AG10803 (cell line): Measurements from ENCODE around the gene IQSEC2.

Experiments
- DNase-seq: peaks from one replicate; pipeline ENCODE4 v3.0.0; 2010; ENCODE audit warnings: low read depth
- H3K4me3 ChIP-seq: 2 replicates; pipeline ENCODE4 v1.5.1; 2011; ENCODE audit warnings: mild to moderate bottlenecking, low read length, control low read depth
- CTCF ChIP-seq: conservative IDR thresholded peaks from 2 replicates; pipeline ENCODE4 v1.5.1; 2011; ENCODE audit warnings: mild to moderate bottlenecking, low read length, control low read depth, inconsistent platforms

The IQSEC2 gene

DNA sequence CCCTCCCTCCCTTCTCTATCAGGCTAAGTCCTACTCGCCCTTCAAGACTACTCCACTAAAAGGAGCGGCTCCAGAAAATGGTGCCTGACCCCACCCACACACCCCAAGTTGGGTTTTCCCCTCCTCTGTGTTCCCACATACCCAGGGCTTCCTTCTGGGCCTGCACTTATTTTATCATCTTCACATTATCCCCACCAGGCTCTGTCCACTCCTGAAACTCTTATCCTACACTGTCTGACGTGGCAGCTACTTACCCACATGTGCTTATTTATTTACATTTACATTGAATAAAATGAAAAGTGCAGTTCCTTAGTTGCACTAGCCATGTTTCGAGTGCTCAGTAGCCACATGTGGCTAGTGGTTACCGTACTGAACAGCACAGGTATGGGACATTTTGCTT lies 51.3 kb downstream of the IQSEC2 start:
- DNase-seq = no peak
- TF ChIP-seq CTCF = no peak
- H3K4me3 ChIP-seq = no peak overlapping the region

GRCh38 chrX:53227224-53227765 lies 54.1 kb downstream of the IQSEC2 start:
- TF ChIP-seq CTCF = no peak
- no peak for DNase-seq
- no peak overlapping the region for H3K4me3 ChIP-seq

- TF ChIP-seq CTCF = no peak
- H3K4me3 ChIP-seq = peak within 1 kb of the TSS; percentile 77
- DNase-seq = peak; percentile 88
These were observed 56.3 kb downstream of the IQSEC2 start, which contains the start of gene KDM5C for GRCh38 chrX:53224860-53225797. KDM5C (minus strand) TSS chrX:53225207; CDS start chrX:53224889, 318 bp downstream.

- H3K4me3 ChIP-seq = peak overlapping the region; percentile 77
- no peak for TF ChIP-seq CTCF
- DNase-seq = peak; percentile 43
These were observed 57.2 kb downstream of the IQSEC2 start for GRCh38 chrX:53223955-53224859.

- peak; percentile 8 for DNase-seq
- peak; percentile 25 for TF ChIP-seq CTCF
- H3K4me3 ChIP-seq = peak overlapping the region; percentile 77
These were observed 58.2 kb downstream of the IQSEC2 start for GRCh38 chrX:53223068-53223693.
